ENCODE data around the gene MAP3K5.
A peak's percentile ranks its signal among the peaks of the same experiment; 100 is the strongest.

The MAP3K5 gene

GRCh38 chr6:136660727-136661126, 131.6 kb downstream of the MAP3K5 start:
- in situ Hi-C loops (cut with HindIII; ENCODE audit: low sequenced_read_pairs) = no loop called here
- no peak overlapping the region for H3K4me3 ChIP-seq (ENCODE audit: low read depth, low read length)
- no peak for DNase-seq (ENCODE audit: low read depth, low spot score)
- no peak for TF ChIP-seq CTCF (IDR thresholded peaks at IDR 0.05; ENCODE audit: low read depth, low read length)

GRCh38 chr6:136659991-136660499, 132.2 kb downstream of the MAP3K5 start:
- no peak for TF ChIP-seq CTCF (IDR thresholded peaks at IDR 0.05; ENCODE audit: low read depth, low read length)
- no peak overlapping the region for H3K4me3 ChIP-seq (ENCODE audit: low read depth, low read length)
- in situ Hi-C loops (cut with HindIII; ENCODE audit: low sequenced_read_pairs) = no loop called here
- no peak for DNase-seq (ENCODE audit: low read depth, low spot score)

GRCh38 chr6:136658711-136659110, 133.6 kb downstream of the MAP3K5 start:
- TF ChIP-seq CTCF (IDR thresholded peaks at IDR 0.05; ENCODE audit: low read depth, low read length) = no peak
- no peak for DNase-seq (ENCODE audit: low read depth, low spot score)
- no peak overlapping the region for H3K4me3 ChIP-seq (ENCODE audit: low read depth, low read length)
- in situ Hi-C loops (cut with HindIII; ENCODE audit: low sequenced_read_pairs) = no loop called here

GRCh38 chr6:136657666-136658065, 134.6 kb downstream of the MAP3K5 start:
- DNase-seq (ENCODE audit: low read depth, low spot score) = no peak
- in situ Hi-C loops (cut with HindIII; ENCODE audit: low sequenced_read_pairs) = no loop called here
- no peak overlapping the region for H3K4me3 ChIP-seq (ENCODE audit: low read depth, low read length)
- no peak for TF ChIP-seq CTCF (IDR thresholded peaks at IDR 0.05; ENCODE audit: low read depth, low read length)

- peak; percentile 64 for DNase-seq (ENCODE audit: low read depth, low spot score)
- no peak overlapping the region for H3K4me3 ChIP-seq (ENCODE audit: low read depth, low read length)
- in situ Hi-C loops (cut with HindIII; ENCODE audit: low sequenced_read_pairs) = no loop called here
- no peak for TF ChIP-seq CTCF (IDR thresholded peaks at IDR 0.05; ENCODE audit: low read depth, low read length)
Measured at GRCh38 chr6:136656121-136656520, 136.2 kb downstream of the MAP3K5 start.

- no peak for DNase-seq (ENCODE audit: low read depth, low spot score)
- in situ Hi-C loops (cut with HindIII; ENCODE audit: low sequenced_read_pairs) = no loop called here
- TF ChIP-seq CTCF (IDR thresholded peaks at IDR 0.05; ENCODE audit: low read depth, low read length) = no peak
- H3K4me3 ChIP-seq (ENCODE audit: low read depth, low read length) = no peak overlapping the region
Measured at GRCh38 chr6:136655239-136656014, 136.8 kb downstream of the MAP3K5 start.
